Measurements from ENCODE around the gene DUSP9. TPM values are rescaled to one million over a fixed set of nuclear protein-coding genes. Genes with fewer than 3 reads are reported as not detected.

The DUSP9 gene
- total RNA-seq, 1 experiment from 2014 or later, result 2.4 TPM

- Mint-ChIP-seq H3K36me3 (ENCODE audit: insufficient read depth in 1 of 3, low read depth in 3 of 3) (peaks cover 0 to 3% (median 0%) of the 10 kb centered on the region in 3 experiments; a peak in 3 of 7 replicates), H3K27ac (no peak overlapping the region), H3K4me3 (no peak overlapping the region), H3K9me3 (peaks cover 67 to 77% of the 10 kb centered on the region in 2 experiments), H3K27me3 (ENCODE audit: low read depth) (peaks cover 90% of the 10 kb centered on the region), H3K4me1 (0 out of 4 replicates have a peak, but pooled peaks cover 0 to 3% of the 10 kb centered on the region in 2 experiments)
- Histone ChIP-seq H3K56ac (ENCODE audit: insufficient read length, low read depth, low read length) (no peak overlapping the region), H2AFZ (ENCODE audit: low read length) (no peak overlapping the region), H3T11ph (ENCODE audit: low read length) (no peak overlapping the region), H4K8ac (replicated peaks; ENCODE audit: insufficient read length, low read depth, low read length) (no peak overlapping the region), H2BK12ac (ENCODE audit: insufficient read length, low read depth, low read length) (no peak overlapping the region), H3K4ac (ENCODE audit: low read depth, low read length) (no peak overlapping the region), H4K5ac (ENCODE audit: insufficient read length, low read depth, low read length) (no peak overlapping the region), H3K9me3 (ENCODE audit: control insufficient read depth, low read depth, low read length) (peaks cover 27% of the 10 kb centered on the region), H2BK120ac (ENCODE audit: low read depth, low read length, poor library complexity, severe bottlenecking) (no peak overlapping the region), H3K14ac (ENCODE audit: insufficient read depth, low read length) (no peak overlapping the region), H3K4me1 (ENCODE audit: insufficient read depth, low read length) (no peaks in the 10 kb centered on the region), H3K27me3 (ENCODE audit: insufficient read depth, low read length) (no peaks in the 10 kb centered on the region; the same call in 1 of the 2 replicates), H4K20me1 (ENCODE audit: control insufficient read depth, insufficient read depth, insufficient read length) (no peaks in the 10 kb centered on the region), H3K23ac (ENCODE audit: insufficient read length, low read depth, low read length) (no peak overlapping the region), H3K23me2 (ENCODE audit: insufficient read length, low read depth, low read length, poor library complexity, severe bottlenecking) (peaks cover 5% of the 10 kb centered on the region), H2BK5ac (ENCODE audit: insufficient read length, low read length) (no peak overlapping the region), H4K91ac (ENCODE audit: insufficient read length, low read depth, low read length) (no peak overlapping the region), H3K27ac (ENCODE audit: insufficient read length, low read depth, low read length) (no peak overlapping the region), H2BK15ac (ENCODE audit: low read depth, low read length) (no peak overlapping the region), H2AK5ac (ENCODE audit: insufficient read length, low read length) (no peak overlapping the region), H3K79me1 (ENCODE audit: insufficient read depth, low read depth, low read length, poor library complexity, severe bottlenecking) (no peaks in the 10 kb centered on the region), H3K9ac (ENCODE audit: extremely low read depth, insufficient read length, low read length) (no peak overlapping the region), H3K18ac (ENCODE audit: insufficient read length, low read depth, low read length) (no peak overlapping the region), H3K4me2 (ENCODE audit: insufficient read depth, insufficient read length, low read length) (no peak overlapping the region), H2BK20ac (ENCODE audit: low read depth, low read length, poor library complexity, severe bottlenecking) (no peak overlapping the region), H3K79me2 (ENCODE audit: insufficient read depth, low read length) (no peaks in the 10 kb centered on the region)
- DNase-seq, result no peak
- TF ChIP-seq CTCF (conservative IDR thresholded peaks at IDR 0.05), result no peak
- WGBS (ENCODE audit: extremely low coverage, insufficient read length, low lambda C conversion rate), result no CpG with 5 or more reads among the region's 14 CpGs
Observed at GRCh38 chrX:153611298-153612095, 35.5 kb upstream of the DUSP9 start.
